HCT116 (cell line): ENCODE results near the gene TNIK. TPM values are rescaled to one million over a fixed set of nuclear protein-coding genes. Genes with fewer than 3 reads are reported as not detected.

Source experiments
- ATAC-seq: fragments of 200-7000 bp; cut with Tn5 transposase; 2 replicates; pipeline ENCODE4 v1.9.1; 2020; ENCODE audit warnings: mild to moderate bottlenecking, moderate library complexity
- BruUV-seq: library from RNA; stranded (reverse); fragments of 400-500 nt; replicated peaks from 2 replicates; lab custom pipeline; 2021; lab: Mats Ljungman, UMichigan
- CTCF ChIA-PET: fragments of 300-600 bp; sonication (Branson Sonifier 250); formaldehyde crosslinking; loops from one replicate; lab custom pipeline; 2021; ENCODE audit warnings: antibody characterized with exemption; lab: Charles Lee
- POLR2A ChIA-PET: fragments of 300-600, 350-600 bp; sonication (Branson Sonifier 250); formaldehyde crosslinking; loops from one replicate; lab custom pipeline; 2021; ENCODE audit warnings: antibody characterized with exemption; lab: Charles Lee
- RAD21 ChIA-PET, 2 experiments: fragments of 300-600 bp; sonication (Branson Sonifier 250); formaldehyde crosslinking; loops; one replicate each; lab custom pipeline; 2023; ENCODE audit warnings: low total read pairs in 2 of 2; ENCODE audit not compliant: uncharacterized antibody in 2 of 2, unreplicated experiment in 2 of 2, low non-redundant PET in 1 of 2; lab: Charles Lee
- DNase-seq: peaks from one replicate; pipeline ENCODE4 v3.0.0-alpha.2; 2010; ENCODE audit warnings: low read depth, low spot score
- H2AFZ ChIP-seq: fragments of 200-600 bp; shearing (Covaris generic), sonication (generic); 2 replicates; pipeline ENCODE4 v1.6.1; 2017; ENCODE audit warnings: low read depth, mixed run types, mixed read lengths, antibody characterized with exemption, low read length; ENCODE audit not compliant: poor library complexity, severe bottlenecking
- H3K27ac ChIP-seq: 2 replicates; pipeline ENCODE4 v1.5.1; 2012; ENCODE audit warnings: low read depth, low read length
- H3K27me3 ChIP-seq: fragments of 200-600 bp; sonication (generic); 2 replicates; pipeline ENCODE4 v1.6.1; 2016; ENCODE audit warnings: mixed run types, low read length, mixed read lengths; ENCODE audit not compliant: insufficient read depth
- H3K36me3 ChIP-seq, 2 experiments: fragments of 200-500 bp in 1 of 2; fragments of 200-600 bp in 1 of 2; sonication (Bioruptor generic) in 1 of 2; sonication (generic) in 1 of 2; 2 replicates each; pipeline versions ENCODE4 v1.5.1 to v1.6.1; 2014 to 2016; ENCODE audit warnings: low read length in 2 of 2, inconsistent platforms in 1 of 2, mixed read lengths in 1 of 2, mixed run types in 1 of 2; ENCODE audit not compliant: insufficient read depth in 2 of 2, control insufficient read depth in 1 of 2
- H3K4me1 ChIP-seq, 2 experiments: fragments of 200-600 bp in 1 of 2; sonication (generic) in 1 of 2; 2 replicates each; pipeline versions ENCODE4 v1.5.1 to v1.6.1; 2012 to 2017; ENCODE audit warnings: low read length in 2 of 2, inconsistent platforms in 1 of 2, mild to moderate bottlenecking in 1 of 2, mixed read lengths in 1 of 2, mixed run types in 1 of 2, moderate library complexity in 1 of 2; ENCODE audit not compliant: insufficient read depth in 2 of 2, control insufficient read depth in 1 of 2
- H3K4me2 ChIP-seq: fragments of 200-600 bp; sonication (generic); 2 replicates; pipeline ENCODE4 v1.6.1; 2017; ENCODE audit warnings: mixed run types, low read length, mixed read lengths
- H3K4me3 ChIP-seq, 2 experiments: fragments of 200-600 bp in 1 of 2; sonication (generic) in 1 of 2; replicated peaks in 1 of 2; 2 replicates each; pipeline ENCODE4 v1.5.1; 2011 to 2016; ENCODE audit warnings: low read length in 2 of 2, control low read depth in 1 of 2, low read depth in 1 of 2, mild to moderate bottlenecking in 1 of 2, mixed read lengths in 1 of 2, mixed run types in 1 of 2
- H3K79me2 ChIP-seq: fragments of 200-600 bp; sonication (generic); 2 replicates; pipeline ENCODE4 v1.6.1; 2017; ENCODE audit warnings: mild to moderate bottlenecking, mixed run types, low read length, moderate library complexity, mixed read lengths; ENCODE audit not compliant: insufficient read depth
- H3K9ac ChIP-seq: fragments of 200-600 bp; sonication (generic); 2 replicates; pipeline ENCODE4 v1.6.1; 2016; ENCODE audit warnings: low read length, mixed read lengths
- H3K9me2 ChIP-seq: fragments of 200-600 bp; sonication (generic), shearing (Covaris generic); 2 replicates; pipeline ENCODE4 v1.6.1; 2017; ENCODE audit warnings: mixed run types, mild to moderate bottlenecking, moderate library complexity; ENCODE audit not compliant: insufficient read depth
- H3K9me3 ChIP-seq, 2 experiments: fragments of 200-500 bp in 1 of 2; fragments of 200-600 bp in 1 of 2; sonication (Bioruptor generic) in 1 of 2; sonication (generic) in 1 of 2; 2 replicates each; pipeline ENCODE4 v1.6.1; 2014 to 2017; ENCODE audit warnings: low read length in 2 of 2, mixed read lengths in 2 of 2, inconsistent platforms in 1 of 2, low read depth in 1 of 2, mild to moderate bottlenecking in 1 of 2, mixed run types in 1 of 2, moderate library complexity in 1 of 2; ENCODE audit not compliant: control insufficient read depth in 1 of 2, insufficient read depth in 1 of 2
- H4K20me1 ChIP-seq: fragments of 200-600 bp; sonication (generic), shearing (Covaris generic); 2 replicates; pipeline ENCODE4 v1.6.1; 2017; ENCODE audit warnings: mixed run types, mild to moderate bottlenecking, moderate library complexity; ENCODE audit not compliant: insufficient read depth
- CBX3 ChIP-seq: IDR thresholded peaks from 2 replicates; pipeline ENCODE4 v1.6.1; 2012; ENCODE audit warnings: low read depth
- CEBPB ChIP-seq: IDR thresholded peaks from 2 replicates; pipeline ENCODE4 v1.6.1; 2012; ENCODE audit warnings: low read depth
- ELF1 ChIP-seq: IDR thresholded peaks from 2 replicates; pipeline ENCODE4 v1.6.1; 2012; ENCODE audit warnings: low read depth, borderline replicate concordance
- EZH2phosphoT487 ChIP-seq: fragments of 200-600 bp; IDR thresholded peaks from 2 replicates; pipeline ENCODE4 v1.6.1; 2018; ENCODE audit warnings: antibody characterized with exemption, borderline replicate concordance
- POLR2A ChIP-seq: IDR thresholded peaks from 2 replicates; pipeline ENCODE4 v1.7.0; 2011; ENCODE audit warnings: borderline replicate concordance; ENCODE audit not compliant: insufficient read depth, insufficient read length; ENCODE audit errors: extremely low read depth
- POLR2AphosphoS5 ChIP-seq: IDR thresholded peaks from 2 replicates; pipeline ENCODE4 v1.6.1; 2011; ENCODE audit warnings: mild to moderate bottlenecking, low read depth, low read length, moderate library complexity
- REST ChIP-seq: IDR thresholded peaks from 2 replicates; pipeline ENCODE4 v1.6.1; 2012; ENCODE audit warnings: low read depth
- SIN3A ChIP-seq: IDR thresholded peaks from 2 replicates; pipeline ENCODE4 v1.6.1; 2012; ENCODE audit warnings: low read depth
- SP1 ChIP-seq: IDR thresholded peaks from 2 replicates; pipeline ENCODE4 v1.6.1; 2012; ENCODE audit warnings: low read depth
- SRF ChIP-seq: IDR thresholded peaks from 2 replicates; pipeline ENCODE4 v1.6.1; 2012; ENCODE audit warnings: low read depth
- ZBTB33 ChIP-seq: IDR thresholded peaks from 2 replicates; pipeline ENCODE4 v1.6.1; 2011; ENCODE audit warnings: mild to moderate bottlenecking, low read length, moderate library complexity; ENCODE audit not compliant: insufficient replicate concordance; ENCODE audit errors: extremely low read depth
- ZFX ChIP-seq: fragments of 450-650 bp; IDR thresholded peaks from 2 replicates; pipeline ENCODE4 v1.6.1; 2017
- ZNF274 ChIP-seq: fragments of 200-500 bp; sonication (Bioruptor generic); IDR thresholded peaks from 2 replicates; pipeline ENCODE4 v1.6.1; 2014; ENCODE audit warnings: mild to moderate bottlenecking, low read depth, low read length, inconsistent platforms
- intact Hi-C: fragments of 100-400 bp; cut with micrococcal nuclease; formaldehyde crosslinking; loops from 2 replicates; pipeline ENCODE4 v1.10.0; 2022
- total RNA-seq: library from RNA; stranded (reverse); gene quantifications from one replicate; pipeline ENCODE4 v1.2.1, GENCODE V29; 2021; ENCODE audit not compliant: unreplicated experiment
- TF ChIP-seq, protein P1 (sequence below): IDR thresholded peaks from 2 replicates; pipeline ENCODE4 v1.6.1; 2012

TNIK gene
- total RNA-seq, 1 experiment from 2014 or later: 24.1 TPM

GRCh38 chr3:171159024-171159821 lies 301.0 kb downstream of the TNIK start:
- H3K4me2 ChIP-seq: no peak overlapping the region
- DNase-seq: no peak
- intact Hi-C loops: no loop called here
- CTCF ChIA-PET: no interaction called here
- TF ChIP-seq ZBTB33 (no peak), ELF1 (no peak), REST (no peak), CBX3 (no peak), POLR2AphosphoS5 (no peak), SIN3A (no peak), SP1 (no peak), SRF (no peak), ZNF274 (no peak), ZFX (no peak), POLR2A (no peak), CEBPB (no peak), EZH2phosphoT487 (no peak)
- TF ChIP-seq, protein P1, sequence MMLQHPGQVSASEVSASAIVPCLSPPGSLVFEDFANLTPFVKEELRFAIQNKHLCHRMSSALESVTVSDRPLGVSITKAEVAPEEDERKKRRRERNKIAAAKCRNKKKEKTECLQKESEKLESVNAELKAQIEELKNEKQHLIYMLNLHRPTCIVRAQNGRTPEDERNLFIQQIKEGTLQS: no peak
- H2AFZ ChIP-seq: no peak overlapping the region
- H3K9me3 ChIP-seq: peaks cover 0 to 5% of the 10 kb centered on the region in 2 experiments; a peak in 1 of 4 replicates
- H3K9me2 ChIP-seq: no peaks in the 10 kb centered on the region
- H3K4me1 ChIP-seq: peaks cover 21 to 34% of the 10 kb centered on the region in 2 experiments
- ATAC-seq: no peak
- H3K27me3 ChIP-seq: no peaks in the 10 kb centered on the region
- no peaks in the 10 kb centered on the region for H3K36me3 ChIP-seq
- no peaks in the 10 kb centered on the region for H4K20me1 ChIP-seq
- no peak overlapping the region for H3K9ac ChIP-seq
- H3K4me3 ChIP-seq: no peak overlapping the region
- POLR2A ChIA-PET: no interaction called here
- no peak overlapping the region for H3K27ac ChIP-seq
- BruUV-seq: no TSS peak
- no peaks in the 10 kb centered on the region for H3K79me2 ChIP-seq
- RAD21 ChIA-PET: no interaction called here
